Gastrocnemius medialis (tissue), 4 donors: ENCODE results near the gene CADM2. TPM values are rescaled to one million over a fixed set of nuclear protein-coding genes. Genes with fewer than 3 reads are reported as not detected.

ENCODE experiments used
- ATAC-seq, 2 donors: fragments of 150-250 bp; one replicate each; pipeline ENCODE4 v1.9.1; 2016
- DNase-seq, 2 donors: peaks; one replicate each; pipeline ENCODE4 v3.0.0-alpha.2; 2019
- H3K27ac ChIP-seq, 4 donors: fragments of 200-600 bp; sonication (generic); 1 replicate in 1 of 4; 2 replicates in 3 of 4; pipeline ENCODE4 v1.5.1; 2016 to 2018; ENCODE audit warnings: mild to moderate bottlenecking in 2 of 4, moderate library complexity in 1 of 4
- H3K27me3 ChIP-seq, 3 donors: fragments of 200-600 bp; sonication (generic) in 2 of 3; 1 replicate in 1 of 3; 2 replicates in 2 of 3; pipeline versions ENCODE4 v1.5.1 to v1.6.0; 2016 to 2019; ENCODE audit warnings: mild to moderate bottlenecking in 1 of 3, moderate library complexity in 1 of 3
- H3K36me3 ChIP-seq, 2 donors: fragments of 200-600 bp; sonication (generic) in 1 of 2; one replicate each; pipeline ENCODE4 v1.5.1; 2017 to 2018
- H3K4me1 ChIP-seq, 2 donors: fragments of 200-600 bp; sonication (generic) in 1 of 2; one replicate each; pipeline ENCODE4 v1.5.1; 2016 to 2017; ENCODE audit warnings: mild to moderate bottlenecking in 2 of 2
- H3K4me3 ChIP-seq, 4 donors: fragments of 200-600 bp; sonication (generic) in 3 of 4; 1 replicate in 1 of 4; 2 replicates in 3 of 4; pipeline ENCODE4 v1.5.1; 2016 to 2019; ENCODE audit warnings: mild to moderate bottlenecking in 2 of 4
- H3K9me3 ChIP-seq, 3 donors: fragments of 200-600 bp; sonication (generic) in 2 of 3; 1 replicate in 1 of 3; 2 replicates in 2 of 3; pipeline ENCODE4 v1.5.1; 2016 to 2019
- CTCF ChIP-seq, 5 experiments: fragments of 450-650 bp in 3 of 5; fragments of 200-600 bp in 2 of 5; sonication (generic) in 2 of 5; IDR thresholded peaks in 4 of 5; conservative IDR thresholded peaks in 1 of 5; 1 replicate in 4 of 5; 2 replicates in 1 of 5; pipeline ENCODE4 v1.5.1; 2016 to 2019; ENCODE audit warnings: antibody characterized with exemption in 5 of 5, mild to moderate bottlenecking in 3 of 5, moderate library complexity in 3 of 5
- POLR2A ChIP-seq, 2 donors: fragments of 450-650 bp; IDR thresholded peaks; one replicate each; pipeline ENCODE4 v1.6.1; 2017; ENCODE audit warnings: antibody characterized with exemption in 2 of 2, mild to moderate bottlenecking in 2 of 2, moderate library complexity in 2 of 2
- in situ Hi-C, 4 donors: fragments of 200-750 bp; cut with MboI; loops; one replicate each; pipeline versions ENCODE4 v1.15.0 to v1.8.0; 2017; ENCODE audit warnings: low sequenced_read_pairs in 4 of 4
- intact Hi-C: fragments of 100-400 bp; cut with DNase I; formaldehyde crosslinking; loops from one replicate; pipeline ENCODE4 v1.15.1; 2023; ENCODE audit warnings: low total_unique reads
- total RNA-seq, 4 donors: library from RNA; depleted of rRNA; stranded (reverse); fragments of >200 nt; gene quantifications; one replicate each; pipeline versions ENCODE4 v1.1.0 to v1.2.3, GENCODE V29; 2016

Gene CADM2
- total RNA-seq, 4 donors from 2014 or later = 2.7 to 9.0 (median 6.0) TPM

GRCh38 chr3:85355572-85355971, 396.8 kb downstream of the CADM2 start:
- H3K4me1 ChIP-seq = no peaks in the 10 kb centered on the region
- TF ChIP-seq CTCF (IDR thresholded peaks at IDR 0.05 in 4 of 5, conservative IDR thresholded peaks at IDR 0.05 in 1 of 5) = no peak
- intact Hi-C loops = no loop called here
- H3K4me3 ChIP-seq = no peak overlapping the region
- ATAC-seq = no peak
- H3K27ac ChIP-seq = no peak overlapping the region
- no peak for DNase-seq
- H3K27me3 ChIP-seq = no peaks in the 10 kb centered on the region
- no peaks in the 10 kb centered on the region for H3K9me3 ChIP-seq
- in situ Hi-C loops = loop anchor here in 1 of 4 donors (25.0 kb wide), 1 partner anchor 793 kb away; no protein-coding TSS in a partner anchor
- no peaks in the 10 kb centered on the region for H3K36me3 ChIP-seq

GRCh38 chr3:85360742-85361387, 402.1 kb downstream of the CADM2 start:
- intact Hi-C loops = loop anchor here (5.0 kb wide), 1 partner anchor 384 kb away; no protein-coding TSS in a partner anchor
- H3K9me3 ChIP-seq = no peaks in the 10 kb centered on the region
- DNase-seq = peak in 1 of 2 donors; percentile 15

GRCh38 chr3:85364296-85364909, 405.6 kb downstream of the CADM2 start:
- in situ Hi-C loops = loop anchor here in 1 of 4 donors (25.0 kb wide), 1 partner anchor 802 kb away; no protein-coding TSS in a partner anchor
- H3K4me3 ChIP-seq = no peak overlapping the region
- H3K9me3 ChIP-seq = no peaks in the 10 kb centered on the region
- no peaks in the 10 kb centered on the region for H3K4me1 ChIP-seq
- no peak overlapping the region for H3K27ac ChIP-seq
- ATAC-seq = no peak
- intact Hi-C loops = loop anchor here (5.0 kb wide), 1 partner anchor 387 kb away; no protein-coding TSS in a partner anchor
- no peaks in the 10 kb centered on the region for H3K27me3 ChIP-seq
- TF ChIP-seq CTCF (IDR thresholded peaks at IDR 0.05 in 4 of 5, conservative IDR thresholded peaks at IDR 0.05 in 1 of 5) = no peak
- TF ChIP-seq POLR2A (IDR thresholded peaks at IDR 0.05) = no peak
- no peak for DNase-seq
- H3K36me3 ChIP-seq = no peaks in the 10 kb centered on the region

More at GRCh38 chr3:85360742-85361387, 402.1 kb downstream of the CADM2 start:
- peak; percentile 64 to 65 for ATAC-seq
- Histone ChIP-seq H3K4me3 (no peak overlapping the region), H3K36me3 (no peaks in the 10 kb centered on the region), H3K4me1 (no peaks in the 10 kb centered on the region), H3K27me3 (no peaks in the 10 kb centered on the region), H3K27ac (no peak overlapping the region)
- in situ Hi-C loops = loop anchor here in 1 of 4 donors (25.0 kb wide), 1 partner anchor 799 kb away; no protein-coding TSS in a partner anchor
- peak in 4 of 5 experiments; percentile 15 to 49 (median 32) for TF ChIP-seq CTCF (IDR thresholded peaks at IDR 0.05 in 4 of 5, conservative IDR thresholded peaks at IDR 0.05 in 1 of 5)
- TF ChIP-seq POLR2A (IDR thresholded peaks at IDR 0.05) = no peak

GRCh38 chr3:85370341-85370740, 411.6 kb downstream of the CADM2 start:
- H3K4me1 ChIP-seq = no peaks in the 10 kb centered on the region
- DNase-seq = no peak
- no peak overlapping the region for H3K4me3 ChIP-seq
- H3K36me3 ChIP-seq = no peaks in the 10 kb centered on the region
- no peak overlapping the region for H3K27ac ChIP-seq
- no peaks in the 10 kb centered on the region for H3K9me3 ChIP-seq
- H3K27me3 ChIP-seq = no peaks in the 10 kb centered on the region
- TF ChIP-seq POLR2A (IDR thresholded peaks at IDR 0.05) (no peak), CTCF (IDR thresholded peaks at IDR 0.05 in 4 of 5, conservative IDR thresholded peaks at IDR 0.05 in 1 of 5) (no peak)
- intact Hi-C loops = no loop called here
- in situ Hi-C loops = loop anchor here in 1 of 4 donors (25.0 kb wide), 1 partner anchor 808 kb away; no protein-coding TSS in a partner anchor
- no peak for ATAC-seq
